ENCODE measurements around the gene SLIT1.

SLIT1 gene

DNA sequence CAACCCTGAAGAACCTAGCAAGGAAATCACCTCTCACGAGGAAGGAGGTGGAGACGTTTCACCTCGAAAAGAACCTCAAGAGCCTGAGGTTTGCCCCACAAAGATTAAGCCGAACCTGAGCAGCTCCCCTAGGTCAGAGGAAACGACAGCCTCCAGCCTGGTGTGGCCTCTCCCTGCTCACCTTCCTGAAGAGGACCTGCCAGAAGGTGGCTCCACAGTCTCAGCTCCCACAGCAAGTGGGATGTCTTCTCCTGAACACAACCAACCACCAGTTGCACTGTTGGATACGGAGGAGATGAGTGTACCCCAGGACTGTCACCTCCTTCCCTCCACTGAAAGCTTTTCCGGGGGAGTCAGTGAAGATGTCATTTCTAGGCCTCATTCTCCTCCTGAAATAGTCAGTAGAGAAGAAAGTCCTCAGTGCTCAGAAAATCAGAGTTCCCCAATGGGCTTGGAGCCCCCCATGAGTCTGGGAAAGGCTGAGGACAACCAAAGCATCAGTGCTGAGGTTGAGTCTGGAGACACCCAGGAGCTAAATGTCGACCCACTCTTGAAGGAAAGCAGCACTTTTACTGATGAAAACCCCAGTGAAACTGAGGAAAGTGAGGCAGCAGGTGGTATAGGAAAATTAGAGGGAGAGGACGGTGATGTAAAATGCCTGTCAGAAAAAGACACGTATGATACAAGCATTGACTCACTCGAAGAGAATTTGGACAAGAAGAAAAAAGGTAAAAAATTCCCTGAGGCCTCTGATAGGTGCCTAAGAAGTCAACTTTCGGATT is 203.4 kb downstream of the SLIT1 start:
- H3K4me1 ChIP-seq (ENCODE audit: insufficient read depth, poor library complexity, severe bottlenecking), result no peaks in the 10 kb centered on the region
- ATAC-seq (ENCODE audit: low read depth) (no peak), DNase-seq (ENCODE audit: low spot score) (no peak)
- H3K4me3 ChIP-seq (ENCODE audit: severe bottlenecking), result no peak overlapping the region
- H3K9me3 ChIP-seq (ENCODE audit: severe bottlenecking), result no peaks in the 10 kb centered on the region
- H3K27me3 ChIP-seq (ENCODE audit: insufficient read depth, poor library complexity, severe bottlenecking), result no peaks in the 10 kb centered on the region
- H3K36me3 ChIP-seq (ENCODE audit: low read depth), result peaks cover 12% of the 10 kb centered on the region
- TF ChIP-seq, protein P1, sequence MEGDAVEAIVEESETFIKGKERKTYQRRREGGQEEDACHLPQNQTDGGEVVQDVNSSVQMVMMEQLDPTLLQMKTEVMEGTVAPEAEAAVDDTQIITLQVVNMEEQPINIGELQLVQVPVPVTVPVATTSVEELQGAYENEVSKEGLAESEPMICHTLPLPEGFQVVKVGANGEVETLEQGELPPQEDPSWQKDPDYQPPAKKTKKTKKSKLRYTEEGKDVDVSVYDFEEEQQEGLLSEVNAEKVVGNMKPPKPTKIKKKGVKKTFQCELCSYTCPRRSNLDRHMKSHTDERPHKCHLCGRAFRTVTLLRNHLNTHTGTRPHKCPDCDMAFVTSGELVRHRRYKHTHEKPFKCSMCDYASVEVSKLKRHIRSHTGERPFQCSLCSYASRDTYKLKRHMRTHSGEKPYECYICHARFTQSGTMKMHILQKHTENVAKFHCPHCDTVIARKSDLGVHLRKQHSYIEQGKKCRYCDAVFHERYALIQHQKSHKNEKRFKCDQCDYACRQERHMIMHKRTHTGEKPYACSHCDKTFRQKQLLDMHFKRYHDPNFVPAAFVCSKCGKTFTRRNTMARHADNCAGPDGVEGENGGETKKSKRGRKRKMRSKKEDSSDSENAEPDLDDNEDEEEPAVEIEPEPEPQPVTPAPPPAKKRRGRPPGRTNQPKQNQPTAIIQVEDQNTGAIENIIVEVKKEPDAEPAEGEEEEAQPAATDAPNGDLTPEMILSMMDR (IDR thresholded peaks at IDR 0.05; ENCODE audit: poor library complexity, severe bottlenecking), result no peak
- no peak overlapping the region for H3K27ac ChIP-seq (ENCODE audit: poor library complexity, severe bottlenecking)

DNA sequence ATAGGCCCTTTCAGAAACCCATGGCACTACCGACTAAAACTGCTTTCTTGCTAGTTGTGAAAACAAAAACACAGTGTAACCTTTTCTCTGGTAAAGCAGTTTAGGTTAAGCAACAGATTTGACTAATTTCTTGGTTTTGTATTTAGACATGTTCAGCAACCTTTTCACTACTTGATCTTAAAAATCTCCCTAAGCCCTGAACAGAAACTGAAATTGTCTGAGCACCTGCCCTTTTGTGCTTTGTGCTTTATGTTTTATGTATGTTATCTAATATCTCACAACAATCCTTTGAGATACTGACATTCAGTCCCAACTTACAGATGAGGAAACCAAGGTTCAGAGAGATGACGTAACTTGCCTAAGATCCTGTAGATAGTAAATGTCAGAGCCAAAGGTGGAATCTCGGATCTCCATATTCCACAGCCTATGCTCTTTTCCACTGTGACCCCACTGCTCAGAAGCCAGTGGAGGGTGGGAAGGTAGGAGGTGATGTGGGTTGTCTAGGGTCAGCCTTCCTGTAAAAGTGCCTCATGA is 207.1 kb downstream of the SLIT1 start:
- no peaks in the 10 kb centered on the region for H3K4me1 ChIP-seq (ENCODE audit: insufficient read depth, poor library complexity, severe bottlenecking)
- no peak overlapping the region for H3K4me3 ChIP-seq (ENCODE audit: severe bottlenecking)
- H3K9me3 ChIP-seq (ENCODE audit: severe bottlenecking), result no peaks in the 10 kb centered on the region
- TF ChIP-seq, protein P1 (IDR thresholded peaks at IDR 0.05; ENCODE audit: poor library complexity, severe bottlenecking), result no peak
- ATAC-seq (ENCODE audit: low read depth), result no peak
- H3K36me3 ChIP-seq (ENCODE audit: low read depth), result peaks cover 12% of the 10 kb centered on the region
- DNase-seq (ENCODE audit: low spot score), result no peak
- no peak overlapping the region for H3K27ac ChIP-seq (ENCODE audit: poor library complexity, severe bottlenecking)
- H3K27me3 ChIP-seq (ENCODE audit: insufficient read depth, poor library complexity, severe bottlenecking), result no peaks in the 10 kb centered on the region

- DNase-seq (ENCODE audit: low spot score), result no peak
- no peak overlapping the region for H3K4me3 ChIP-seq (ENCODE audit: severe bottlenecking)
- H3K4me1 ChIP-seq (ENCODE audit: insufficient read depth, poor library complexity, severe bottlenecking), result no peaks in the 10 kb centered on the region
- TF ChIP-seq, protein P1 (IDR thresholded peaks at IDR 0.05; ENCODE audit: poor library complexity, severe bottlenecking), result no peak
- H3K27ac ChIP-seq (ENCODE audit: poor library complexity, severe bottlenecking), result no peak overlapping the region
- H3K36me3 ChIP-seq (ENCODE audit: low read depth), result no peaks in the 10 kb centered on the region
- H3K27me3 ChIP-seq (ENCODE audit: insufficient read depth, poor library complexity, severe bottlenecking), result no peaks in the 10 kb centered on the region
- no peaks in the 10 kb centered on the region for H3K9me3 ChIP-seq (ENCODE audit: severe bottlenecking)
- no peak for ATAC-seq (ENCODE audit: low read depth)
Measured at GRCh38 chr10:96975136-96975535, 210.6 kb downstream of the SLIT1 start.

- no peak overlapping the region for H3K27ac ChIP-seq (ENCODE audit: poor library complexity, severe bottlenecking)
- H3K27me3 ChIP-seq (ENCODE audit: insufficient read depth, poor library complexity, severe bottlenecking), result no peaks in the 10 kb centered on the region
- H3K36me3 ChIP-seq (ENCODE audit: low read depth), result no peaks in the 10 kb centered on the region; the same call in 1 of the 2 replicates
- no peaks in the 10 kb centered on the region for H3K9me3 ChIP-seq (ENCODE audit: severe bottlenecking)
- ATAC-seq (ENCODE audit: low read depth) (no peak), DNase-seq (ENCODE audit: low spot score) (no peak)
- no peak overlapping the region for H3K4me3 ChIP-seq (ENCODE audit: severe bottlenecking)
- no peaks in the 10 kb centered on the region for H3K4me1 ChIP-seq (ENCODE audit: insufficient read depth, poor library complexity, severe bottlenecking)
- TF ChIP-seq, protein P1 (IDR thresholded peaks at IDR 0.05; ENCODE audit: poor library complexity, severe bottlenecking), result no peak
Measured at GRCh38 chr10:96973809-96974747, 211.7 kb downstream of the SLIT1 start.

All from RWPE2 (cell line).